HepG2 (cell line): ENCODE results near the gene TMX3. TPM values are rescaled to one million over a fixed set of nuclear protein-coding genes. Genes with fewer than 3 reads are reported as not detected.

Experiments
- ATAC-seq: fragments of 200-7000 bp; cut with Tn5 transposase; 3 replicates; pipeline ENCODE4 v1.9.1; 2020; ENCODE audit warnings: mild to moderate bottlenecking, moderate library complexity
- BruUV-seq: library from RNA; stranded (reverse); fragments of 400-500 nt; replicated peaks from 2 replicates; lab custom pipeline; 2021; lab: Mats Ljungman, UMichigan
- CTCF ChIA-PET: fragments of 300-600 bp; formaldehyde crosslinking; extraction: SDS; loops from one replicate; lab custom pipeline; 2021; ENCODE audit warnings: low total read pairs, inconsistent platforms, low intra/inter-chr PET ratio; lab: Yijun Ruan, JAX
- POLR2A ChIA-PET: fragments of 350-600 bp; sonication (Branson Sonifier 250); formaldehyde crosslinking; loops from one replicate; lab custom pipeline; 2020; ENCODE audit warnings: antibody characterized with exemption, inconsistent platforms; lab: Yijun Ruan, JAX
- DNase-seq: peaks from one replicate; pipeline ENCODE4 v3.0.0-alpha.2; 2015; ENCODE audit warnings: low spot score
- FAIRE-seq: peaks from 3 replicates; lab custom pipeline; 2011; peaks lifted over from hg19 to GRCh38; lab: Jason Lieb, UNC
- H2AFZ ChIP-seq: one replicate; pipeline ENCODE4 v1.6.1; 2011; ENCODE audit warnings: low read length, inconsistent platforms
- H3K27ac ChIP-seq: fragments of 300-600 bp; 3 replicates; pipeline ENCODE4 v1.8.0; 2011; ENCODE audit warnings: mixed run types, mild to moderate bottlenecking, mixed read lengths, low read length, inconsistent platforms; ENCODE audit not compliant: insufficient read depth; ENCODE audit errors: extremely low read length
- H3K27me3 ChIP-seq, 2 experiments: fragments of 200-600 bp in 1 of 2; 2 replicates in 1 of 2; 3 replicates in 1 of 2; pipeline versions ENCODE4 v1.6.0 to v1.8.0; 2011; ENCODE audit warnings: low read length in 2 of 2, mild to moderate bottlenecking in 2 of 2, moderate library complexity in 2 of 2, inconsistent platforms in 1 of 2; ENCODE audit not compliant: insufficient read depth in 2 of 2, control insufficient read depth in 1 of 2
- H3K36me3 ChIP-seq, 2 experiments: fragments of 200-600 bp in 1 of 2; replicated peaks in 1 of 2; 2 replicates in 1 of 2; 3 replicates in 1 of 2; pipeline versions ENCODE4 v1.5.1 to v1.8.0; 2011; ENCODE audit warnings: low read length in 2 of 2, inconsistent platforms in 1 of 2; ENCODE audit not compliant: insufficient read depth in 2 of 2, control insufficient read depth in 1 of 2
- H3K4me1 ChIP-seq: 2 replicates; pipeline ENCODE4 v1.5.1; 2012; ENCODE audit warnings: low read length, inconsistent platforms; ENCODE audit not compliant: insufficient read depth
- H3K4me2 ChIP-seq: 2 replicates; pipeline ENCODE4 v1.6.0; 2011; ENCODE audit warnings: low read depth, low read length, inconsistent platforms
- H3K4me3 ChIP-seq, 3 experiments: fragments of 200-600 bp in 1 of 3; sonication (generic), shearing (Covaris generic) in 1 of 3; replicated peaks in 1 of 3; 2 replicates each; pipeline ENCODE4 v1.5.1; 2011 to 2016; ENCODE audit warnings: low read length in 3 of 3, inconsistent platforms in 2 of 3, low read depth in 2 of 3, mild to moderate bottlenecking in 2 of 3, control low read depth in 1 of 3, mixed read lengths in 1 of 3; ENCODE audit not compliant: insufficient read depth in 1 of 3
- H3K79me2 ChIP-seq: one replicate; pipeline ENCODE4 v1.6.1; 2011; ENCODE audit warnings: low read length, inconsistent platforms; ENCODE audit not compliant: insufficient read depth
- H3K9ac ChIP-seq: 2 replicates; pipeline ENCODE4 v1.6.0; 2011; ENCODE audit warnings: mild to moderate bottlenecking, low read depth, low read length, inconsistent platforms; ENCODE audit not compliant: insufficient read depth
- H3K9me3 ChIP-seq: 2 replicates; pipeline ENCODE4 v1.5.1; 2012; ENCODE audit warnings: mild to moderate bottlenecking, low read length
- H4K20me1 ChIP-seq: 2 replicates; pipeline ENCODE4 v1.6.0; 2011; ENCODE audit warnings: inconsistent platforms, mild to moderate bottlenecking, low read length, moderate library complexity; ENCODE audit not compliant: insufficient read depth
- GTF2F1 ChIP-seq: fragments of 150-350 bp; IDR thresholded peaks from 2 replicates; pipeline ENCODE4 v1.6.1; 2014; ENCODE audit warnings: low read length
- MTERF4 ChIP-seq: sonication (generic); formaldehyde crosslinking; IDR thresholded peaks from 2 replicates; pipeline ENCODE4 v1.8.0; 2023; ENCODE audit warnings: mild to moderate bottlenecking, missing genetic modification reagents
- NR2C2 ChIP-seq: sonication (generic); formaldehyde crosslinking; IDR thresholded peaks from 2 replicates; pipeline ENCODE4 v1.4.0; 2020; ENCODE audit warnings: missing genetic modification reagents, mild to moderate bottlenecking, moderate library complexity, borderline replicate concordance
- PAX8 ChIP-seq: sonication (generic); formaldehyde crosslinking; IDR thresholded peaks from 2 replicates; pipeline ENCODE4 v1.8.0; 2022; ENCODE audit warnings: mild to moderate bottlenecking, missing genetic modification reagents, borderline replicate concordance
- ZBTB26 ChIP-seq: IDR thresholded peaks from 2 replicates; pipeline ENCODE4 v1.6.1; 2016; ENCODE audit warnings: missing compliant biosample characterization, missing genetic modification reagents, borderline replicate concordance
- ZNF234 ChIP-seq: sonication (generic); formaldehyde crosslinking; conservative IDR thresholded peaks from 2 replicates; pipeline ENCODE4 v1.5.1; 2020; ENCODE audit warnings: mild to moderate bottlenecking, missing genetic modification reagents
- ZNF296 ChIP-seq: sonication (generic); formaldehyde crosslinking; conservative IDR thresholded peaks from 2 replicates; pipeline ENCODE4 v1.5.0; 2020; ENCODE audit warnings: mild to moderate bottlenecking, missing genetic modification reagents
- ZNF329 ChIP-seq: sonication (generic); formaldehyde crosslinking; IDR thresholded peaks from 2 replicates; pipeline ENCODE4 v1.9.0; 2021; ENCODE audit warnings: low read depth, mild to moderate bottlenecking, missing genetic modification reagents
- ZNF550 ChIP-seq: sonication (generic); formaldehyde crosslinking; IDR thresholded peaks from 2 replicates; pipeline ENCODE4 v1.4.0; 2020; ENCODE audit warnings: mild to moderate bottlenecking, missing genetic modification reagents, borderline replicate concordance
- ZNF713 ChIP-seq: sonication (generic); formaldehyde crosslinking; IDR thresholded peaks from 2 replicates; pipeline ENCODE4 v1.4.0; 2020; ENCODE audit warnings: mild to moderate bottlenecking, missing genetic modification reagents
- ZNF724P ChIP-seq: sonication (generic); formaldehyde crosslinking; IDR thresholded peaks from 2 replicates; pipeline ENCODE4 v1.8.0; 2022; ENCODE audit warnings: missing genetic modification reagents, borderline replicate concordance
- WGBS: methylation state at CpG from one replicate; pipeline ENCODE4 v1.1.6; 2017; ENCODE audit warnings: low lambda C conversion rate; 5-methylcytosine and 5-hydroxymethylcytosine counted together
- in situ Hi-C: cut with HindIII; loops from 2 replicates; pipeline ENCODE4 v1.10.0; 2017; ENCODE audit warnings: low pct_unique_long_range_greater_than_20kb; ENCODE audit not compliant: extremely low pct_ligation_motif_present
- intact Hi-C: fragments of 100-400 bp; cut with micrococcal nuclease; formaldehyde crosslinking; loops from one replicate; pipeline ENCODE4 v1.10.0; 2022; ENCODE audit not compliant: unreplicated experiment
- polyA plus RNA-seq, 8 experiments: library from polyadenylated mRNA; depleted of rRNA in 3 of 8; stranded (reverse) in 7 of 8; unstranded in 1 of 8; fragments of >200 nt; fragmentation: Illumina TruSeq in 4 of 8; extraction: Trizol in 4 of 8; gene quantifications; 2 replicates each; pipeline versions ENCODE4 v1.2.1 to v1.2.3, GENCODE V29; 2011 to 2016; ENCODE audit warnings: low read depth in 4 of 8, missing spikeins in 1 of 8, mixed read lengths in 1 of 8; ENCODE audit not compliant: insufficient read depth in 1 of 8
- total RNA-seq, 5 experiments: library from RNA; depleted of rRNA; stranded (reverse); fragments of >200 nt; fragmentation: Illumina TruSeq; extraction: Trizol; gene quantifications; 2 replicates each; pipeline ENCODE4 v1.2.3, GENCODE V29; 2016; ENCODE audit warnings: low read depth in 1 of 5
- TF ChIP-seq, protein P1 (sequence below): IDR thresholded peaks from 2 replicates; pipeline ENCODE4 v1.6.1; 2016; ENCODE audit warnings: control low read depth
- TF ChIP-seq, protein P2 (sequence below): sonication (generic); formaldehyde crosslinking; IDR thresholded peaks from 2 replicates; pipeline ENCODE4 v1.4.0; 2020; ENCODE audit warnings: low read depth, missing genetic modification reagents

Gene TMX3
- total and polyA plus RNA-seq, 2 of the 13 experiments (the other 11 are each of a cell fraction or from before 2014, with no cell fraction given) = 12.9 to 25.0 TPM

DNA sequence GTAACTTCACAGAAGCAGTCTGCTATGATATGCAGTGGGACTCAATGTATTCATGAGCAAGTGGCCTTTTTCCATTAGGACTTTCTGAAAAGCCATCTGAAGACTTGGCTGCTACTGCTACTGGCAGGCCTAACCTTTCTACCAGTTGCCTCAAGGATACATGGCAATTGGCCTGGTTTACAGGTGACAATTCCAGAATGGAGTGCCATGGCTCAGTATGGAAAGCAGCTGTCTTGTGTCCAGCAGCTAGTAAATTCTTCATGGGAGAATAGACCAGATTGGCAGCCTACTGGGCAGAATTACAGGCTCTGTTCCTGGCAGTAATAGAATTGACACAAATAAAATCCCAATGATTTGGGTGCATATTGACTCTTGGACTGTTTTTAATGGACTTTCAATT is 12.6 kb upstream of the TMX3 start:
- H3K9me3 ChIP-seq = no peaks in the 10 kb centered on the region
- in situ Hi-C loops (no loop called here), intact Hi-C loops (no loop called here)
- no peak for FAIRE-seq
- H3K4me2 ChIP-seq = no peak overlapping the region
- H4K20me1 ChIP-seq = no peaks in the 10 kb centered on the region
- no peaks in the 10 kb centered on the region for H3K4me1 ChIP-seq
- ChIA-PET CTCF (no interaction called here), POLR2A (no interaction called here)
- no peaks in the 10 kb centered on the region for H3K36me3 ChIP-seq
- H3K27me3 ChIP-seq = no peaks in the 10 kb centered on the region
- DNase-seq = no peak
- no TSS peak for BruUV-seq
- TF ChIP-seq ZNF724P (no peak), GTF2F1 (no peak), ZNF234 (no peak)
- TF ChIP-seq, protein P1, sequence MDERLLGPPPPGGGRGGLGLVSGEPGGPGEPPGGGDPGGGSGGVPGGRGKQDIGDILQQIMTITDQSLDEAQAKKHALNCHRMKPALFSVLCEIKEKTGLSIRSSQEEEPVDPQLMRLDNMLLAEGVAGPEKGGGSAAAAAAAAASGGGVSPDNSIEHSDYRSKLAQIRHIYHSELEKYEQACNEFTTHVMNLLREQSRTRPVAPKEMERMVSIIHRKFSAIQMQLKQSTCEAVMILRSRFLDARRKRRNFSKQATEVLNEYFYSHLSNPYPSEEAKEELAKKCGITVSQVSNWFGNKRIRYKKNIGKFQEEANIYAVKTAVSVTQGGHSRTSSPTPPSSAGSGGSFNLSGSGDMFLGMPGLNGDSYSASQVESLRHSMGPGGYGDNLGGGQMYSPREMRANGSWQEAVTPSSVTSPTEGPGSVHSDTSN (CRISPR knock-in tag) = no peak
- H3K79me2 ChIP-seq = no peaks in the 10 kb centered on the region
- no peak overlapping the region for H3K9ac ChIP-seq
- no peak overlapping the region for H3K4me3 ChIP-seq
- no peak for ATAC-seq
- H3K27ac ChIP-seq = no peak overlapping the region
- no peak overlapping the region for H2AFZ ChIP-seq

GRCh38 chr18:68725346-68725745 is 10.4 kb upstream of the TMX3 start:
- POLR2A ChIA-PET = no interaction called here
- H3K36me3 ChIP-seq = no peaks in the 10 kb centered on the region
- H3K27ac ChIP-seq = no peak overlapping the region
- FAIRE-seq (no peak), DNase-seq (no peak), ATAC-seq (no peak)
- no peaks in the 10 kb centered on the region for H3K27me3 ChIP-seq
- H3K79me2 ChIP-seq = no peaks in the 10 kb centered on the region
- H3K4me1 ChIP-seq = no peaks in the 10 kb centered on the region
- CTCF ChIA-PET = no interaction called here
- intact Hi-C loops (no loop called here), in situ Hi-C loops (no loop called here)
- H3K9me3 ChIP-seq = no peaks in the 10 kb centered on the region
- H4K20me1 ChIP-seq = no peaks in the 10 kb centered on the region
- H3K4me3 ChIP-seq = no peak overlapping the region
- no peak overlapping the region for H3K9ac ChIP-seq
- H2AFZ ChIP-seq = no peak overlapping the region
- no TSS peak for BruUV-seq
- 45% methylated on average over 2 of the region's 2 CpGs for WGBS
- no peak overlapping the region for H3K4me2 ChIP-seq
- TF ChIP-seq MTERF4 (CRISPR knock-in tag) = no peak
- TF ChIP-seq ZNF329 (CRISPR knock-in tag) = no peak
- no peak for TF ChIP-seq NR2C2 (CRISPR knock-in tag)
- no peak for TF ChIP-seq ZBTB26 (CRISPR knock-in tag)
- TF ChIP-seq, protein P2, sequence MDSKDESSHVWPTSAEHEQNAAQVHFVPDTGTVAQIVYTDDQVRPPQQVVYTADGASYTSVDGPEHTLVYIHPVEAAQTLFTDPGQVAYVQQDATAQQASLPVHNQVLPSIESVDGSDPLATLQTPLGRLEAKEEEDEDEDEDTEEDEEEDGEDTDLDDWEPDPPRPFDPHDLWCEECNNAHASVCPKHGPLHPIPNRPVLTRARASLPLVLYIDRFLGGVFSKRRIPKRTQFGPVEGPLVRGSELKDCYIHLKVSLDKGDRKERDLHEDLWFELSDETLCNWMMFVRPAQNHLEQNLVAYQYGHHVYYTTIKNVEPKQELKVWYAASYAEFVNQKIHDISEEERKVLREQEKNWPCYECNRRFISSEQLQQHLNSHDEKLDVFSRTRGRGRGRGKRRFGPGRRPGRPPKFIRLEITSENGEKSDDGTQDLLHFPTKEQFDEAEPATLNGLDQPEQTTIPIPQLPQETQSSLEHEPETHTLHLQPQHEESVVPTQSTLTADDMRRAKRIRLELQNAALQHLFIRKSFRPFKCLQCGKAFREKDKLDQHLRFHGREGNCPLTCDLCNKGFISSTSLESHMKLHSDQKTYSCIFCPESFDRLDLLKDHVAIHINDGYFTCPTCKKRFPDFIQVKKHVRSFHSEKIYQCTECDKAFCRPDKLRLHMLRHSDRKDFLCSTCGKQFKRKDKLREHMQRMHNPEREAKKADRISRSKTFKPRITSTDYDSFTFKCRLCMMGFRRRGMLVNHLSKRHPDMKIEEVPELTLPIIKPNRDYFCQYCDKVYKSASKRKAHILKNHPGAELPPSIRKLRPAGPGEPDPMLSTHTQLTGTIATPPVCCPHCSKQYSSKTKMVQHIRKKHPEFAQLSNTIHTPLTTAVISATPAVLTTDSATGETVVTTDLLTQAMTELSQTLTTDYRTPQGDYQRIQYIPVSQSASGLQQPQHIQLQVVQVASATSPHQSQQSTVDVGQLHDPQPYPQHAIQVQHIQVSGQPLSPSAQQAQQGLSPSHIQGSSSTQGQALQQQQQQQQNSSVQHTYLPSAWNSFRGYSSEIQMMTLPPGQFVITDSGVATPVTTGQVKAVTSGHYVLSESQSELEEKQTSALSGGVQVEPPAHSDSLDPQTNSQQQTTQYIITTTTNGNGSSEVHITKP (CRISPR knock-in tag) = no peak
- no peak for TF ChIP-seq ZNF296
- no peak for TF ChIP-seq ZNF713 (CRISPR knock-in tag)
- no peak for TF ChIP-seq PAX8 (CRISPR knock-in tag)
- no peak for TF ChIP-seq ZNF550 (CRISPR knock-in tag)
